WTC11 (cell line): ENCODE measurements around the gene MBOAT2. TPM values are rescaled to one million over a fixed set of nuclear protein-coding genes. Genes with fewer than 3 reads are reported as not detected.

ENCODE experiments used
- ATAC-seq: fragments of 200-7000 bp; cut with Tn5 transposase; 2 replicates; pipeline ENCODE4 v1.10.0; 2021; ENCODE audit warnings: mild to moderate bottlenecking, moderate library complexity
- CTCF ChIA-PET: fragments of 300-600 bp; sonication (Branson Sonifier 250); formaldehyde crosslinking; loops from one replicate; lab custom pipeline; 2021; ENCODE audit warnings: antibody characterized with exemption; lab: Charles Lee
- POLR2A ChIA-PET: fragments of 350-600 bp; sonication (Branson Sonifier 250); formaldehyde crosslinking; loops from one replicate; lab custom pipeline; 2021; ENCODE audit warnings: antibody characterized with exemption; lab: Charles Lee
- DNase-seq: peaks from one replicate; pipeline ENCODE4 v3.0.0; 2021; ENCODE audit warnings: low spot score
- H3K27ac Mint-ChIP-seq: 2 replicates; pipeline ENCODE4 v1.8.0; 2021; ENCODE audit warnings: mixed read lengths
- H3K27me3 Mint-ChIP-seq: 2 replicates; pipeline ENCODE4 v1.8.0; 2021; ENCODE audit warnings: low read depth, mild to moderate bottlenecking, moderate library complexity, mixed read lengths
- H3K36me3 Mint-ChIP-seq: 2 replicates; pipeline ENCODE4 v1.8.0; 2021; ENCODE audit warnings: mixed read lengths
- H3K4me1 Mint-ChIP-seq: 2 replicates; pipeline ENCODE4 v1.8.0; 2022; ENCODE audit warnings: mixed read lengths
- H3K4me3 Mint-ChIP-seq: 2 replicates; pipeline ENCODE4 v1.8.0; 2021; ENCODE audit warnings: mild to moderate bottlenecking, moderate library complexity, mixed read lengths
- H3K9me3 Mint-ChIP-seq: 2 replicates; pipeline ENCODE4 v1.8.0; 2021; ENCODE audit warnings: mixed read lengths
- CREM ChIP-seq: sonication (generic); formaldehyde crosslinking; IDR thresholded peaks from 2 replicates; pipeline ENCODE4 v1.8.1; 2022; ENCODE audit warnings: mild to moderate bottlenecking, missing genetic modification reagents, moderate library complexity
- EMX1 ChIP-seq: fragments of 250-450 bp; sonication (Bioruptor Pico); IDR thresholded peaks from 2 replicates; pipeline ENCODE4 v1.8.0; 2021; ENCODE audit warnings: mild to moderate bottlenecking
- FOXK1 ChIP-seq: sonication (generic); formaldehyde crosslinking; IDR thresholded peaks from 2 replicates; pipeline ENCODE4 v1.8.0; 2022; ENCODE audit warnings: mild to moderate bottlenecking, moderate library complexity, missing genetic modification reagents
- FOXP1 ChIP-seq: sonication (generic); formaldehyde crosslinking; IDR thresholded peaks from 2 replicates; pipeline ENCODE4 v1.8.0; 2022; ENCODE audit warnings: missing genetic modification reagents, mild to moderate bottlenecking, moderate library complexity, borderline replicate concordance
- HMGA2 ChIP-seq: fragments of 250-450 bp; sonication (Bioruptor Pico); IDR thresholded peaks from 2 replicates; pipeline ENCODE4 v1.4.0; 2021; ENCODE audit warnings: mild to moderate bottlenecking, moderate library complexity
- MYBL2 ChIP-seq: sonication (generic); formaldehyde crosslinking; IDR thresholded peaks from 2 replicates; pipeline ENCODE4 v1.8.1; 2023; ENCODE audit warnings: mild to moderate bottlenecking, moderate library complexity, missing genetic modification reagents
- PRRX2 ChIP-seq: fragments of 250-450 bp; sonication (Bioruptor Pico); IDR thresholded peaks from 2 replicates; pipeline ENCODE4 v1.8.0; 2021; ENCODE audit warnings: mild to moderate bottlenecking
- SOX15 ChIP-seq: fragments of 250-450 bp; sonication (Bioruptor Pico); IDR thresholded peaks from 2 replicates; pipeline ENCODE4 v1.9.0; 2021; ENCODE audit warnings: mild to moderate bottlenecking
- TCF7 ChIP-seq: sonication (generic); formaldehyde crosslinking; IDR thresholded peaks from 2 replicates; pipeline ENCODE4 v1.8.0; 2022; ENCODE audit warnings: mild to moderate bottlenecking, low read depth, missing genetic modification reagents, moderate library complexity
- TEAD1 ChIP-seq: sonication (generic); formaldehyde crosslinking; IDR thresholded peaks from 2 replicates; pipeline ENCODE4 v1.8.0; 2022; ENCODE audit warnings: mild to moderate bottlenecking, missing genetic modification reagents
- TEAD4 ChIP-seq: sonication (generic); formaldehyde crosslinking; IDR thresholded peaks from 2 replicates; pipeline ENCODE4 v1.8.0; 2022; ENCODE audit warnings: mild to moderate bottlenecking, missing genetic modification reagents
- ZNF121 ChIP-seq: sonication (generic); formaldehyde crosslinking; IDR thresholded peaks from 2 replicates; pipeline ENCODE4 v1.8.0; 2023; ENCODE audit warnings: missing genetic modification reagents
- ZNF232 ChIP-seq: sonication (generic); formaldehyde crosslinking; IDR thresholded peaks from 2 replicates; pipeline ENCODE4 v1.8.0; 2022; ENCODE audit warnings: mild to moderate bottlenecking, missing genetic modification reagents
- ZNF423 ChIP-seq: fragments of 250-450 bp; sonication (Bioruptor Pico); IDR thresholded peaks from 2 replicates; pipeline ENCODE4 v2.1.2; 2022; ENCODE audit warnings: mild to moderate bottlenecking, moderate library complexity
- total RNA-seq: library from RNA; stranded (reverse); gene quantifications from 3 replicates; pipeline ENCODE4 v1.2.3, GENCODE V29; 2021
- TF ChIP-seq, protein P1 (sequence below): sonication (generic); formaldehyde crosslinking; IDR thresholded peaks from 2 replicates; pipeline ENCODE4 v1.8.1; 2022; ENCODE audit warnings: low read depth, missing genetic modification reagents, borderline replicate concordance
- TF ChIP-seq, protein P2 (sequence below): fragments of 250-450 bp; sonication (Bioruptor Pico); IDR thresholded peaks from 2 replicates; pipeline ENCODE4 v1.9.0; 2021; ENCODE audit warnings: moderate library complexity, mild to moderate bottlenecking, inconsistent platforms, borderline replicate concordance
- TF ChIP-seq, protein P3 (sequence below): sonication (generic); formaldehyde crosslinking; conservative IDR thresholded peaks from 2 replicates; pipeline ENCODE4 v1.8.1; 2023; ENCODE audit warnings: mild to moderate bottlenecking, low read depth, missing genetic modification reagents, moderate library complexity
- TF ChIP-seq, protein P4 (sequence below): sonication (generic); formaldehyde crosslinking; IDR thresholded peaks from 2 replicates; pipeline ENCODE4 v1.8.0; 2022; ENCODE audit warnings: mild to moderate bottlenecking, missing genetic modification reagents
- TF ChIP-seq, protein P5 (sequence below): sonication (generic); formaldehyde crosslinking; IDR thresholded peaks from 2 replicates; pipeline ENCODE4 v1.8.0; 2023; ENCODE audit warnings: missing genetic modification reagents, mild to moderate bottlenecking, borderline replicate concordance

Gene MBOAT2
- total RNA-seq, 1 experiment from 2014 or later = 24.7 TPM

DNA sequence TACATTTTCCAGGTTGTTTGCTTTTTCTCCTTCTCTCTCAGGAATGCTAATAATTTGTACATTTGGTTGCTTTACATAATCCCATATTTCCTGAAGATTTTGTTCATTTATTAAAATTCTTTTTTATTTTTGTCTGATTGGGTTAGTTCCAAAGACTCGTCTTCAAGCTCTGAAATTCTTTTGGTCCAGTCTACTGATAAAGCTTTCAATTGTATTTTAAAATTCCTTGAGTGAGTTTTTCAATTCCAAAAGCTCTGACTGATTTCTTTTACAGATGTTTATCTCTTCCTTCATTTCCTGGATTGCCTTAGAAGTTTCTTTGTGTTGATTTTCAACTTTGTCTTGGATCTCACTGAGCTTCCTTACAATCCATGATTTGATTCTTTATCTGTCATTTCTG, 50.0 kb downstream of the MBOAT2 start:
- ATAC-seq (no peak), DNase-seq (no peak)
- peaks cover 49% of the 10 kb centered on the region for H3K36me3 Mint-ChIP-seq
- ChIA-PET POLR2A (no interaction called here), CTCF (no interaction called here)
- TF ChIP-seq ZNF423 = no peak
- TF ChIP-seq PRRX2 = no peak
- no peak for TF ChIP-seq TEAD1 (CRISPR knock-in tag)
- no peak for TF ChIP-seq SOX15 (CRISPR knock-in tag)
- TF ChIP-seq ZNF121 (CRISPR knock-in tag) = no peak
- H3K4me1 Mint-ChIP-seq = peaks cover 11% of the 10 kb centered on the region
- H3K27me3 Mint-ChIP-seq = no peaks in the 10 kb centered on the region; the same call in 1 of the 2 replicates
- peaks cover 53% of the 10 kb centered on the region for H3K9me3 Mint-ChIP-seq
- H3K27ac Mint-ChIP-seq = no peak overlapping the region
- no peak overlapping the region for H3K4me3 Mint-ChIP-seq

DNA sequence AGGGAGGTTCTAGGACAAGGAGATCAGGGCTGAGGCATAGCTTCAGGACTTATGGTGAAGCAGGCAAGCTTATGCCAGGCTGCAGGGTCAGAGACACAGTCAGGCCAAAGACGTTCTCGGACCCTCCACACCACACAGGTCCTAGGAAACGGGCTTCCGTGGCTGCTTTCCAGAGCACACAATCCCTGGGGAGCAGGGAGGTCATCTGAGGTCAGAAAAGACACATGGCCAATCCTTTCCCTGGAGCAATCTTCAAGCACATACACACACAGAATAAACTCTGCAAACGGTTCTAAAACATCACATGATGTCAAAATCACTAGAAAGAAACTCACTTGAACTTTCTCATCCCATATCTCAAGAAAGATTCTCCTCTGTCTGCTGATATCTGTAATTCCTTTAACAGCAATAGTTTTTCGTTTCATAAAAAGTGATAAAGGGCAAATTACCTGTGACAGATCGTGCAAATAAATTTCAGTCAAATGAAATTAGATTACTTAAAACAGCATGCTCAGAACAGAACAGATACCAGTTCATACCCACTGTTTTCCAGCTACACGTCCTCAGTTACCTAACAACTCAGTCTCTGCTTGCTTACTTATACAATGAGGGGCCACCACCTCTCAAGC, 63.9 kb downstream of the MBOAT2 start:
- ATAC-seq = no peak
- Mint-ChIP-seq H3K27ac (no peak overlapping the region; the same call in 1 of the 2 replicates), H3K27me3 (no peaks in the 10 kb centered on the region), H3K9me3 (no peaks in the 10 kb centered on the region), H3K4me3 (no peak overlapping the region), H3K4me1 (peaks cover 18% of the 10 kb centered on the region), H3K36me3 (peaks cover 11% of the 10 kb centered on the region; the same call in 1 of the 2 replicates)
- CTCF ChIA-PET = no interaction called here
- POLR2A ChIA-PET = no interaction called here
- TF ChIP-seq EMX1 (no peak), FOXK1 (CRISPR knock-in tag) (no peak)
- TF ChIP-seq, protein P1, sequence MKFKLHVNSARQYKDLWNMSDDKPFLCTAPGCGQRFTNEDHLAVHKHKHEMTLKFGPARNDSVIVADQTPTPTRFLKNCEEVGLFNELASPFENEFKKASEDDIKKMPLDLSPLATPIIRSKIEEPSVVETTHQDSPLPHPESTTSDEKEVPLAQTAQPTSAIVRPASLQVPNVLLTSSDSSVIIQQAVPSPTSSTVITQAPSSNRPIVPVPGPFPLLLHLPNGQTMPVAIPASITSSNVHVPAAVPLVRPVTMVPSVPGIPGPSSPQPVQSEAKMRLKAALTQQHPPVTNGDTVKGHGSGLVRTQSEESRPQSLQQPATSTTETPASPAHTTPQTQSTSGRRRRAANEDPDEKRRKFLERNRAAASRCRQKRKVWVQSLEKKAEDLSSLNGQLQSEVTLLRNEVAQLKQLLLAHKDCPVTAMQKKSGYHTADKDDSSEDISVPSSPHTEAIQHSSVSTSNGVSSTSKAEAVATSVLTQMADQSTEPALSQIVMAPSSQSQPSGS (CRISPR knock-in tag) = no peak
- DNase-seq = no peak

DNA sequence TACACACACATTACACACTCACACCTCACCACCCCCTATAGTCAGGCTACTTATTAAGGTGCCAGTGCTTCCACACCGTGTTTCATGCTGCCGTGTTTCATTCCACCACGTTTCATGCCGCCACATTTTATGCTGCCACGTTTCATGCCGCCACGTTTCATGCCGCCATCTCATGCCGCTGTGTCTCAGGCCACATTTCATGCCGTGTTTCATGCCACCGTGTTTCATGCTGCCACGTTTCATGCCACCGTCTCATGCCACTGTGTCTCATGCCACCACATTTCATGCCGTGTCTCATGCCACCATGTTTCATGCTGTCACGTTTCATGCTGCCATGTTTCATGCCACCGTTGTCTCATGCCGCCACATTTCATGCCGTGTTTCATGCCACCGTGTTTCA, 65.1 kb downstream of the MBOAT2 start:
- H3K27me3 Mint-ChIP-seq = no peaks in the 10 kb centered on the region
- ATAC-seq (no peak), DNase-seq (no peak)
- H3K36me3 Mint-ChIP-seq = peaks cover 11% of the 10 kb centered on the region; the same call in 1 of the 2 replicates
- POLR2A ChIA-PET = no interaction called here
- no peaks in the 10 kb centered on the region for H3K9me3 Mint-ChIP-seq
- CTCF ChIA-PET = no interaction called here
- no peak overlapping the region for H3K4me3 Mint-ChIP-seq
- no peak for TF ChIP-seq TCF7
- TF ChIP-seq, protein P2, sequence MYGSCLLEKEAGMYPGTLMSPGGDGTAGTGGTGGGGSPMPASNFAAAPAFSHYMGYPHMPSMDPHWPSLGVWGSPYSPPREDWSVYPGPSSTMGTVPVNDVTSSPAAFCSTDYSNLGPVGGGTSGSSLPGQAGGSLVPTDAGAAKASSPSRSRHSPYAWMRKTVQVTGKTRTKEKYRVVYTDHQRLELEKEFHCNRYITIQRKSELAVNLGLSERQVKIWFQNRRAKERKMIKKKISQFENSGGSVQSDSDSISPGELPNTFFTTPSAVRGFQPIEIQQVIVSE (CRISPR knock-in tag) = no peak
- H3K4me1 Mint-ChIP-seq = peaks cover 18% of the 10 kb centered on the region
- no peak overlapping the region for H3K27ac Mint-ChIP-seq

DNA sequence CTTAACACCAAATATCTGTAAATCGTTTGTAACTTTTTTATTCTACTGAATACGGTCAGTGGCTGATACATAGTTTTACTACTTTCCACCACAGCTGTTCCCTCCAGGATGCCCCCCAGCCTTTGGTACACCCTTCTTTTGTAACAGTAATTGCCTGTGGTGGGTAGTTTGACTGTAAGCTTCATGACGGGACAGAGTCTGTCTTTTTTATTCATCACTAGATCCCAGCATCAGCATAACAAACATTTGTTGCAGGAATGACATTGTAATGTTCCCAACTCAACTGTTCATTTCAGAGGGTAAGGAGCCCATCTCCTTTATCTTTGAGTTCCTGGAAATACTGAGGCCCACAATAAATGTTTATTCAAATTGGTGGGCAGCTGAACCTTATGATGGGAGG, 67.5 kb downstream of the MBOAT2 start:
- Mint-ChIP-seq H3K27ac (no peak overlapping the region; the same call in 1 of the 2 replicates), H3K36me3 (peaks cover 14% of the 10 kb centered on the region), H3K4me3 (no peak overlapping the region), H3K4me1 (peaks cover 18% of the 10 kb centered on the region), H3K9me3 (0 out of 2 replicates have a peak, but pooled peaks cover under 1% of the 10 kb centered on the region), H3K27me3 (no peaks in the 10 kb centered on the region)
- DNase-seq = no peak
- ChIA-PET POLR2A (no interaction called here), CTCF (interaction anchor here (0.6 to 0.9 kb wide), 4 partner anchors 15 to 161 kb away, joined by 3 read pairs; no protein-coding TSS in a partner anchor)
- ATAC-seq = peak; percentile 53
- TF ChIP-seq, protein P3, sequence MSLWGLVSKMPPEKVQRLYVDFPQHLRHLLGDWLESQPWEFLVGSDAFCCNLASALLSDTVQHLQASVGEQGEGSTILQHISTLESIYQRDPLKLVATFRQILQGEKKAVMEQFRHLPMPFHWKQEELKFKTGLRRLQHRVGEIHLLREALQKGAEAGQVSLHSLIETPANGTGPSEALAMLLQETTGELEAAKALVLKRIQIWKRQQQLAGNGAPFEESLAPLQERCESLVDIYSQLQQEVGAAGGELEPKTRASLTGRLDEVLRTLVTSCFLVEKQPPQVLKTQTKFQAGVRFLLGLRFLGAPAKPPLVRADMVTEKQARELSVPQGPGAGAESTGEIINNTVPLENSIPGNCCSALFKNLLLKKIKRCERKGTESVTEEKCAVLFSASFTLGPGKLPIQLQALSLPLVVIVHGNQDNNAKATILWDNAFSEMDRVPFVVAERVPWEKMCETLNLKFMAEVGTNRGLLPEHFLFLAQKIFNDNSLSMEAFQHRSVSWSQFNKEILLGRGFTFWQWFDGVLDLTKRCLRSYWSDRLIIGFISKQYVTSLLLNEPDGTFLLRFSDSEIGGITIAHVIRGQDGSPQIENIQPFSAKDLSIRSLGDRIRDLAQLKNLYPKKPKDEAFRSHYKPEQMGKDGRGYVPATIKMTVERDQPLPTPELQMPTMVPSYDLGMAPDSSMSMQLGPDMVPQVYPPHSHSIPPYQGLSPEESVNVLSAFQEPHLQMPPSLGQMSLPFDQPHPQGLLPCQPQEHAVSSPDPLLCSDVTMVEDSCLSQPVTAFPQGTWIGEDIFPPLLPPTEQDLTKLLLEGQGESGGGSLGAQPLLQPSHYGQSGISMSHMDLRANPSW = no peak
- TF ChIP-seq CREM (no peak), MYBL2 (CRISPR knock-in tag) (no peak), HMGA2 (CRISPR knock-in tag) (no peak), FOXK1 (CRISPR knock-in tag) (no peak), ZNF232 (CRISPR knock-in tag) (no peak), TEAD4 (CRISPR knock-in tag) (no peak), FOXP1 (CRISPR knock-in tag) (no peak)
- TF ChIP-seq, protein P4, sequence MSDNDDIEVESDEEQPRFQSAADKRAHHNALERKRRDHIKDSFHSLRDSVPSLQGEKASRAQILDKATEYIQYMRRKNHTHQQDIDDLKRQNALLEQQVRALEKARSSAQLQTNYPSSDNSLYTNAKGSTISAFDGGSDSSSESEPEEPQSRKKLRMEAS (CRISPR knock-in tag) = no peak
- TF ChIP-seq, protein P5, sequence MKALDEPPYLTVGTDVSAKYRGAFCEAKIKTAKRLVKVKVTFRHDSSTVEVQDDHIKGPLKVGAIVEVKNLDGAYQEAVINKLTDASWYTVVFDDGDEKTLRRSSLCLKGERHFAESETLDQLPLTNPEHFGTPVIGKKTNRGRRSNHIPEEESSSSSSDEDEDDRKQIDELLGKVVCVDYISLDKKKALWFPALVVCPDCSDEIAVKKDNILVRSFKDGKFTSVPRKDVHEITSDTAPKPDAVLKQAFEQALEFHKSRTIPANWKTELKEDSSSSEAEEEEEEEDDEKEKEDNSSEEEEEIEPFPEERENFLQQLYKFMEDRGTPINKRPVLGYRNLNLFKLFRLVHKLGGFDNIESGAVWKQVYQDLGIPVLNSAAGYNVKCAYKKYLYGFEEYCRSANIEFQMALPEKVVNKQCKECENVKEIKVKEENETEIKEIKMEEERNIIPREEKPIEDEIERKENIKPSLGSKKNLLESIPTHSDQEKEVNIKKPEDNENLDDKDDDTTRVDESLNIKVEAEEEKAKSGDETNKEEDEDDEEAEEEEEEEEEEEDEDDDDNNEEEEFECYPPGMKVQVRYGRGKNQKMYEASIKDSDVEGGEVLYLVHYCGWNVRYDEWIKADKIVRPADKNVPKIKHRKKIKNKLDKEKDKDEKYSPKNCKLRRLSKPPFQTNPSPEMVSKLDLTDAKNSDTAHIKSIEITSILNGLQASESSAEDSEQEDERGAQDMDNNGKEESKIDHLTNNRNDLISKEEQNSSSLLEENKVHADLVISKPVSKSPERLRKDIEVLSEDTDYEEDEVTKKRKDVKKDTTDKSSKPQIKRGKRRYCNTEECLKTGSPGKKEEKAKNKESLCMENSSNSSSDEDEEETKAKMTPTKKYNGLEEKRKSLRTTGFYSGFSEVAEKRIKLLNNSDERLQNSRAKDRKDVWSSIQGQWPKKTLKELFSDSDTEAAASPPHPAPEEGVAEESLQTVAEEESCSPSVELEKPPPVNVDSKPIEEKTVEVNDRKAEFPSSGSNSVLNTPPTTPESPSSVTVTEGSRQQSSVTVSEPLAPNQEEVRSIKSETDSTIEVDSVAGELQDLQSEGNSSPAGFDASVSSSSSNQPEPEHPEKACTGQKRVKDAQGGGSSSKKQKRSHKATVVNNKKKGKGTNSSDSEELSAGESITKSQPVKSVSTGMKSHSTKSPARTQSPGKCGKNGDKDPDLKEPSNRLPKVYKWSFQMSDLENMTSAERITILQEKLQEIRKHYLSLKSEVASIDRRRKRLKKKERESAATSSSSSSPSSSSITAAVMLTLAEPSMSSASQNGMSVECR (CRISPR knock-in tag) = no peak
